H1 (cell line): ENCODE measurements around the gene POU2AF3. TPM values are rescaled to one million over a fixed set of nuclear protein-coding genes. Genes with fewer than 3 reads are reported as not detected.

Experiments
- CTBP2 ChIP-seq: IDR thresholded peaks from 2 replicates; pipeline ENCODE4 v1.7.0; 2011; ENCODE audit warnings: borderline replicate concordance, mild to moderate bottlenecking, moderate library complexity, mixed read lengths, low read length; ENCODE audit not compliant: insufficient read depth, insufficient read length
- SP1 ChIP-seq: IDR thresholded peaks from 2 replicates; pipeline ENCODE4 v1.6.1; 2011; ENCODE audit warnings: low read depth, low read length
- polyA plus RNA-seq, 7 experiments: library from polyadenylated mRNA; depleted of rRNA in 3 of 7; stranded (reverse) in 5 of 7; unstranded in 2 of 7; fragments of >200 nt in 5 of 7; fragments of 200-250 nt in 2 of 7; gene quantifications; 1 replicate in 5 of 7; 2 replicates in 1 of 7; 4 replicates in 1 of 7; pipeline versions ENCODE4 v1.2.1 to v1.2.3, GENCODE V29; 2011 to 2013; ENCODE audit warnings: missing spikeins in 2 of 7, mixed read lengths in 2 of 7
- total RNA-seq: library from RNA; stranded (reverse); fragmentation: NEBNext Ultra II Directional; extraction: Animal tissue kit (Norgen Biotek cat#: 25700); gene quantifications from 2 replicates; pipeline ENCODE4 v1.2.1, GENCODE V29; 2021

POU2AF3 gene
- total and polyA plus RNA-seq, 2 of the 8 experiments (the other 6 are each of a cell fraction or from before 2014, with no cell fraction given) = 1.2 to 5.7 TPM

DNA sequence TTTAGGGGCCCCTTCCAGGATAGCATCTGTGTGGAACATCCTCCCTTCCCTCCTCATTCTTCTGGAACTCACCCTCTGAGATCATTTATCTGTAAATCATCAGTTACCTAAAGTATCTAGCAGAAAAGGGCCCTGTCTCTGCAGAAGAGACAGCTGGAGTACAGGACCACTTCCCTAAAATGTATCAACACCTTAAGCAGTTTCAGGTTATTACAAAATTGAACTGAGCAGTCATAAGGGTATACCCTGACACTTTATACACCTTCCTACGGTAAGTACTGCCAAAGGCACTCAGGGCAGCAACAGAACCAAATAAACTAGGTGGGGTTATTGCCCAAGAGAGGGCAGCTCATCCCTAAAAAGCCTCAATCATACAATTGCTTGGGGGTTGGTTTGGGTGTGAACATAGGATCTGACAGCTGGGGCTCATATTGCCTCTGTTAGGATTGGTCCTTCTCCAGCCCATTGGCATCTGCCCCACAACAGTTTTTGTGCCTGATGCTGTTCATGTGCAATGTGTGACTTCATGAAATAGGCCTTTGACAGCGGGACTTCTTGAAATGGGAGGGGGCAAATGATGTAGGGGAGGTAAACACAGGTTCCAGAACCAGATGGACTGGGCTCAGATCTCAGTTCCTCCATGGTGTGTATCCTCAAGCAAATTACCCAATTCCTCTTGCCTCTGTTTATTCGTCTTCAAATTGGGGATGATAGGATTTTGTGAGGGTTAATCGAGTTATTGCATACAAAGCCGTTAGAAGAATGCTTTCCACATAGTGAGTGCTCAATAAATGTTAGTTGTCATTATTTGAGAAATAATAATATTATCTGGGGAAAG lies 2.9 kb downstream of the POU2AF3 start (continued):
- TF ChIP-seq SP1 = no peak
- no peak for TF ChIP-seq CTBP2
